Measurements from ENCODE around the gene DTHD1. TPM values are rescaled to one million over a fixed set of nuclear protein-coding genes. Genes with fewer than 3 reads are reported as not detected.

Gene DTHD1
- total and polyA plus RNA-seq, 2 donors from 2014 or later = 1.4 TPM; not detected in 1

DNA sequence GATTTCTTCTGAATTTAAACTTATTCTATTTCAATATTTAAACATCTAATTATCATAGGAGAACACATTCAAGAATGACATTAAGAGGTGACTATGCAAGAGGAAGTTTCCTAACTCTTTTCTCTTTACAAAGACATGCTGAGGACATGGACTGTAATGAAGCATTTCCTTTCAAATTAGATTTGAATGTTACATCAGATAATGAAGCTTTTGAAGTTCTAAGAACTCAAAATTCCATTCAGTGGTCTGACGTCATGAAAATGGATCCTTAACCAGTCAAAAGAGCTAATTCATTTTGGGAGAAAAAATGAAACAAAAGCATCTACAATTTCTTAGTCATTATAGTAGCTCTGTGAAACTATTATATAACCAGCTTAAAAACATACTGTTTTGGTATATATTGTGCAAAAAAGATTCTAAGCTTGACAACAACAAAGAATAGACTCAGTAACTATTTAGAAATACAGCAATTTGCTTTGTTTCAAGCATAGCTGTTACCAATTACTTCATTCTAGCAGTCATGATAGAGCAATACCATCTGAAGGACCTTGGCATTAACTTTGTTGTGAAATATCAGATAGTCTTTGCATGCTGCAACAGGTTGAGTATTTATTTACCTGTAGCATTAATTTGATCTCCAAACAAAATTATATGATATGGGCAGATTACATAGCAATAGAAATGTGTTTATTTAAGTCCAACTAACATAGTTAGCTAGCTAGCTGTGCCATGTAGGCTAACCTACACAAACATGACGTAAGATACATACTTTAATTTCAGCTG lies 13.7 kb upstream of the DTHD1 start:
- H3K27ac ChIP-seq (ENCODE audit: low read depth in 2 of 2, low read length in 2 of 2) = no peak overlapping the region
- H3K9ac ChIP-seq (ENCODE audit: low read length in 3 of 3) = no peak overlapping the region
- FAIRE-seq (no peak), DNase-seq (no peak)
- TF ChIP-seq, protein P1, sequence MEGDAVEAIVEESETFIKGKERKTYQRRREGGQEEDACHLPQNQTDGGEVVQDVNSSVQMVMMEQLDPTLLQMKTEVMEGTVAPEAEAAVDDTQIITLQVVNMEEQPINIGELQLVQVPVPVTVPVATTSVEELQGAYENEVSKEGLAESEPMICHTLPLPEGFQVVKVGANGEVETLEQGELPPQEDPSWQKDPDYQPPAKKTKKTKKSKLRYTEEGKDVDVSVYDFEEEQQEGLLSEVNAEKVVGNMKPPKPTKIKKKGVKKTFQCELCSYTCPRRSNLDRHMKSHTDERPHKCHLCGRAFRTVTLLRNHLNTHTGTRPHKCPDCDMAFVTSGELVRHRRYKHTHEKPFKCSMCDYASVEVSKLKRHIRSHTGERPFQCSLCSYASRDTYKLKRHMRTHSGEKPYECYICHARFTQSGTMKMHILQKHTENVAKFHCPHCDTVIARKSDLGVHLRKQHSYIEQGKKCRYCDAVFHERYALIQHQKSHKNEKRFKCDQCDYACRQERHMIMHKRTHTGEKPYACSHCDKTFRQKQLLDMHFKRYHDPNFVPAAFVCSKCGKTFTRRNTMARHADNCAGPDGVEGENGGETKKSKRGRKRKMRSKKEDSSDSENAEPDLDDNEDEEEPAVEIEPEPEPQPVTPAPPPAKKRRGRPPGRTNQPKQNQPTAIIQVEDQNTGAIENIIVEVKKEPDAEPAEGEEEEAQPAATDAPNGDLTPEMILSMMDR (IDR thresholded peaks at IDR 0.05; ENCODE audit: borderline replicate concordance, extremely low read depth, insufficient read depth) = no peak
- no peak overlapping the region for H3K4me3 ChIP-seq (ENCODE audit: low read length in 3 of 3)
- no peaks in the 10 kb centered on the region for H3K4me1 ChIP-seq (ENCODE audit: control insufficient read depth in 2 of 3, insufficient read depth in 2 of 3, low read depth in 1 of 3, low read length in 3 of 3)
- intact Hi-C loops (cut with DNase I) = no loop called here
- H3K9me3 ChIP-seq (ENCODE audit: control insufficient read depth in 2 of 3, insufficient read depth in 1 of 3, low read length in 3 of 3) = no peaks in the 10 kb centered on the region
- H3K27me3 ChIP-seq (ENCODE audit: control insufficient read depth, insufficient read depth, low read length) = no peaks in the 10 kb centered on the region
- no peaks in the 10 kb centered on the region for H3K36me3 ChIP-seq (ENCODE audit: control insufficient read depth in 2 of 3, insufficient read depth in 3 of 3, low read length in 3 of 3)

DNA sequence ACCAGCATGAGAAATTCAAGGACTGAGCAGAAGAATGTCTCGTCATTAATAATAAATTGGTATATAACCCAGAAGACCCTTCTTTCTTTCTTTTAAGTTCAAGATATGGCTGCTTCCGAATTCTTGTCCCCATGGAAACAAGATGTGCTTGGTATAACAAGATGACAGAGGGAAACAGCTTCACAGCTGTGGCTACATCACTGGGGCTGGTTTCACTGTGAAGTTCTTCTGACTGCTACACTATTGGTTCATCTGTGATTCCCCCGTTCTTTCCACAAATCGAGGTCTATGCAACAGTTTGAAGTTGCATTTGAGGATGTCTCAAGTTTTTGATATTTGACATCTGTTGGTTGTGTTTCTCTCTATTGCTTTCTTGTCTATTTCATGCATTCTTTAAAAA lies 12.3 kb upstream of the DTHD1 start:
- FAIRE-seq (no peak), DNase-seq (peak in 1 of 5 donors; percentile 27)
- Histone ChIP-seq H3K27ac (ENCODE audit: low read depth in 2 of 2, low read length in 2 of 2) (no peak overlapping the region), H3K9me3 (ENCODE audit: control insufficient read depth in 2 of 3, insufficient read depth in 1 of 3, low read length in 3 of 3) (no peaks in the 10 kb centered on the region), H3K36me3 (ENCODE audit: control insufficient read depth in 2 of 3, insufficient read depth in 3 of 3, low read length in 3 of 3) (no peaks in the 10 kb centered on the region), H3K27me3 (ENCODE audit: control insufficient read depth, insufficient read depth, low read length) (no peaks in the 10 kb centered on the region), H3K9ac (ENCODE audit: low read length in 3 of 3) (no peak overlapping the region), H3K4me1 (ENCODE audit: control insufficient read depth in 2 of 3, insufficient read depth in 2 of 3, low read depth in 1 of 3, low read length in 3 of 3) (no peaks in the 10 kb centered on the region), H3K4me3 (ENCODE audit: low read length in 3 of 3) (no peak overlapping the region)
- TF ChIP-seq, protein P1 (IDR thresholded peaks at IDR 0.05; ENCODE audit: borderline replicate concordance, extremely low read depth, insufficient read depth) = no peak
- intact Hi-C loops (cut with DNase I) = no loop called here

DNA sequence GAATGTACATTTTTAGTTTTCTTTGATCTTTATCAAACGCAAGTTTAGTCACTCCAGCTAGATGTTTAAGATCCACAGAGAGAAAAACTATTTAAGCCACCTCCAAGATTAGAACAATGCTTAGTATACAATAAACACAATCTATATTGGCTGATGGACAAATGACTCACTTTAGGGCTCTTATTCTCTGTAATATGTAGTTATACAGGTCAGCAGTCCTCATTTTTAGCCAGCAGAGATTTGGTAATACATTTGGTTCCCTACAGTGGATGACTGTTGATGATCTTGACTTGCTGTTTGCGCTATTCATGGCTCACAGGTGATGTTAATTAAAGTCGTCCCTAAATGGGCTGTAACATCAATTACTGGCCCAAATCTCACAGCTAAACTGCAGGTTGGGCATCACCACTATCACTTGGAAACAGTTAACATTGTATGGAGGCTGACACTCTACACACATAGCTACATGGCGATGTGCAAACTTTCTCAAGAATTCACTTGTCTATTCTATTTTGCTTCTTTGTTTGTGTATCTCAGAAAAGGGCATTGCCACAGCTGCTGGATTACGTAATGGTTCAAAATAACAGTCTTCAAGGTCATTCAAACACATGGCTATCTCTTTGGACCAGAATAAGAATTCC lies 11.8 kb upstream of the DTHD1 start:
- Histone ChIP-seq H3K36me3 (ENCODE audit: control insufficient read depth in 2 of 3, insufficient read depth in 3 of 3, low read length in 3 of 3) (no peaks in the 10 kb centered on the region), H3K27me3 (ENCODE audit: control insufficient read depth, insufficient read depth, low read length) (no peaks in the 10 kb centered on the region), H3K9ac (ENCODE audit: low read length in 3 of 3) (no peak overlapping the region), H3K4me3 (ENCODE audit: low read length in 3 of 3) (no peak overlapping the region), H3K4me1 (ENCODE audit: control insufficient read depth in 2 of 3, insufficient read depth in 2 of 3, low read depth in 1 of 3, low read length in 3 of 3) (no peaks in the 10 kb centered on the region), H3K9me3 (ENCODE audit: control insufficient read depth in 2 of 3, insufficient read depth in 1 of 3, low read length in 3 of 3) (no peaks in the 10 kb centered on the region), H3K27ac (ENCODE audit: low read depth in 2 of 2, low read length in 2 of 2) (no peak overlapping the region)
- no peak for FAIRE-seq
- no peak for DNase-seq
- intact Hi-C loops (cut with DNase I) = no loop called here
- TF ChIP-seq, protein P1 (IDR thresholded peaks at IDR 0.05; ENCODE audit: borderline replicate concordance, extremely low read depth, insufficient read depth) = no peak

Measured in kidney (tissue), 14 donors.